PC-3 (cell line): ENCODE measurements around the gene TMEM204. TPM values are rescaled to one million over a fixed set of nuclear protein-coding genes. Genes with fewer than 3 reads are reported as not detected.

Experiments used
- ATAC-seq: fragments of 200-7000 bp; cut with Tn5 transposase; 2 replicates; pipeline ENCODE4 v1.9.1; 2020; ENCODE audit warnings: mild to moderate bottlenecking, moderate library complexity
- BruUV-seq: library from RNA; stranded (reverse); fragments of 400-500 nt; replicated peaks from 2 replicates; lab custom pipeline; 2021; lab: Mats Ljungman, UMichigan
- CTCF ChIA-PET: fragments of 300-600 bp; sonication (Branson Sonifier 250); formaldehyde crosslinking; loops from one replicate; lab custom pipeline; 2022; ENCODE audit warnings: antibody characterized with exemption; lab: Charles Lee
- POLR2A ChIA-PET: fragments of 300-600 bp; sonication (Branson Sonifier 250); formaldehyde crosslinking; loops from one replicate; lab custom pipeline; 2022; ENCODE audit warnings: antibody characterized with exemption; ENCODE audit not compliant: unreplicated experiment; lab: Charles Lee
- DNase-seq: peaks from one replicate; pipeline ENCODE4 v3.0.0-alpha.2; 2015
- H2AFZ ChIP-seq: fragments of 300-600 bp; sonication (generic); 2 replicates; pipeline ENCODE4 v1.6.0; 2016; ENCODE audit warnings: antibody characterized with exemption, low read length
- H3F3A ChIP-seq: fragments of 300-600 bp; sonication (generic); one replicate; pipeline ENCODE4 v1.6.0; 2017; ENCODE audit warnings: antibody characterized with exemption, low read length, control low read depth, mild to moderate bottlenecking; ENCODE audit not compliant: unreplicated experiment
- H3K27ac ChIP-seq: fragments of 300-600 bp; sonication (generic); 2 replicates; pipeline ENCODE4 v1.5.1; 2016; ENCODE audit warnings: mild to moderate bottlenecking, low read length
- H3K27me3 ChIP-seq: fragments of 300-600 bp; sonication (generic); 2 replicates; pipeline ENCODE4 v1.6.1; 2016; ENCODE audit warnings: low read length, mixed read lengths
- H3K36me3 ChIP-seq: fragments of 300-600 bp; sonication (generic); 2 replicates; pipeline ENCODE4 v1.6.1; 2016; ENCODE audit warnings: low read depth, mixed run types, low read length, mixed read lengths
- H3K4me1 ChIP-seq: fragments of 300-600 bp; sonication (generic); 2 replicates; pipeline ENCODE4 v1.5.1; 2016; ENCODE audit warnings: low read length; ENCODE audit not compliant: insufficient read depth
- H3K4me2 ChIP-seq: fragments of 300-600 bp; sonication (generic); 2 replicates; pipeline ENCODE4 v1.6.0; 2016; ENCODE audit warnings: low read length
- H3K4me3 ChIP-seq: fragments of 300-600 bp; sonication (generic); 2 replicates; pipeline ENCODE4 v1.5.1; 2016; ENCODE audit warnings: mild to moderate bottlenecking, low read length, mixed read lengths
- H3K79me2 ChIP-seq: fragments of 300-600 bp; sonication (generic); 2 replicates; pipeline ENCODE4 v1.6.1; 2017; ENCODE audit warnings: low read length, mixed read lengths
- H3K9ac ChIP-seq: fragments of 300-600 bp; sonication (generic); 2 replicates; pipeline ENCODE4 v1.6.0; 2016; ENCODE audit warnings: mild to moderate bottlenecking, low read length
- H3K9me2 ChIP-seq: fragments of 300-600 bp; sonication (generic); replicated peaks from 2 replicates; pipeline ENCODE4 v1.6.1; 2016; ENCODE audit warnings: mixed run types, low read length, mixed read lengths
- H3K9me3 ChIP-seq: fragments of 300-600 bp; sonication (generic); 2 replicates; pipeline ENCODE4 v1.6.1; 2016; ENCODE audit warnings: low read length, mixed read lengths
- H4K20me1 ChIP-seq: fragments of 300-600 bp; sonication (generic); 2 replicates; pipeline ENCODE4 v1.6.1; 2016; ENCODE audit warnings: low read length, mixed read lengths
- EZH2 ChIP-seq: fragments of 300-600 bp; sonication (generic); IDR thresholded peaks from one replicate; pipeline ENCODE4 v1.6.1; 2017; ENCODE audit warnings: antibody characterized with exemption, mild to moderate bottlenecking, low read length; ENCODE audit not compliant: unreplicated experiment
- EZH2phosphoT487 ChIP-seq: fragments of 300-600 bp; sonication (generic); IDR thresholded peaks from 2 replicates; pipeline ENCODE4 v1.6.1; 2018; ENCODE audit warnings: mild to moderate bottlenecking, antibody characterized with exemption, low read length, borderline replicate concordance
- intact Hi-C: fragments of 100-400 bp; cut with micrococcal nuclease; formaldehyde crosslinking; loops from 2 replicates; pipeline ENCODE4 v1.9.0; 2023
- total RNA-seq: library from RNA; depleted of rRNA; stranded (reverse); fragments of >200 nt; gene quantifications from 2 replicates; pipeline ENCODE4 v1.2.3, GENCODE V29; 2014
- TF ChIP-seq, protein P1 (sequence below): fragments of 300-600 bp; sonication (generic); conservative IDR thresholded peaks from 2 replicates; pipeline ENCODE4 v1.5.1; 2017; ENCODE audit warnings: antibody characterized with exemption, low read depth, mild to moderate bottlenecking, low read length

The TMEM204 gene
- total RNA-seq, 1 experiment from 2014 or later, result not detected

GRCh38 chr16:1545044-1546040 is 11.9 kb downstream of the TMEM204 start:
- Histone ChIP-seq H4K20me1 (no peaks in the 10 kb centered on the region), H3K79me2 (no peaks in the 10 kb centered on the region), H3K27ac (no peak overlapping the region), H3K27me3 (no peaks in the 10 kb centered on the region), H3K4me2 (no peak overlapping the region), H3K4me1 (peaks cover 26% of the 10 kb centered on the region), H3K9ac (no peak overlapping the region), H3K36me3 (no peaks in the 10 kb centered on the region), H3K9me2 (no peaks in the 10 kb centered on the region), H3F3A (no peaks in the 10 kb centered on the region), H3K4me3 (no peak overlapping the region), H2AFZ (no peak overlapping the region), H3K9me3 (no peaks in the 10 kb centered on the region)
- ChIA-PET CTCF (no interaction called here), POLR2A (no interaction called here)
- no peak for DNase-seq
- TF ChIP-seq EZH2 (no peak), EZH2phosphoT487 (no peak)
- TF ChIP-seq, protein P1, sequence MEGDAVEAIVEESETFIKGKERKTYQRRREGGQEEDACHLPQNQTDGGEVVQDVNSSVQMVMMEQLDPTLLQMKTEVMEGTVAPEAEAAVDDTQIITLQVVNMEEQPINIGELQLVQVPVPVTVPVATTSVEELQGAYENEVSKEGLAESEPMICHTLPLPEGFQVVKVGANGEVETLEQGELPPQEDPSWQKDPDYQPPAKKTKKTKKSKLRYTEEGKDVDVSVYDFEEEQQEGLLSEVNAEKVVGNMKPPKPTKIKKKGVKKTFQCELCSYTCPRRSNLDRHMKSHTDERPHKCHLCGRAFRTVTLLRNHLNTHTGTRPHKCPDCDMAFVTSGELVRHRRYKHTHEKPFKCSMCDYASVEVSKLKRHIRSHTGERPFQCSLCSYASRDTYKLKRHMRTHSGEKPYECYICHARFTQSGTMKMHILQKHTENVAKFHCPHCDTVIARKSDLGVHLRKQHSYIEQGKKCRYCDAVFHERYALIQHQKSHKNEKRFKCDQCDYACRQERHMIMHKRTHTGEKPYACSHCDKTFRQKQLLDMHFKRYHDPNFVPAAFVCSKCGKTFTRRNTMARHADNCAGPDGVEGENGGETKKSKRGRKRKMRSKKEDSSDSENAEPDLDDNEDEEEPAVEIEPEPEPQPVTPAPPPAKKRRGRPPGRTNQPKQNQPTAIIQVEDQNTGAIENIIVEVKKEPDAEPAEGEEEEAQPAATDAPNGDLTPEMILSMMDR, result no peak
- intact Hi-C loops, result no loop called here
- BruUV-seq, result no TSS peak
- ATAC-seq, result no peak

DNA sequence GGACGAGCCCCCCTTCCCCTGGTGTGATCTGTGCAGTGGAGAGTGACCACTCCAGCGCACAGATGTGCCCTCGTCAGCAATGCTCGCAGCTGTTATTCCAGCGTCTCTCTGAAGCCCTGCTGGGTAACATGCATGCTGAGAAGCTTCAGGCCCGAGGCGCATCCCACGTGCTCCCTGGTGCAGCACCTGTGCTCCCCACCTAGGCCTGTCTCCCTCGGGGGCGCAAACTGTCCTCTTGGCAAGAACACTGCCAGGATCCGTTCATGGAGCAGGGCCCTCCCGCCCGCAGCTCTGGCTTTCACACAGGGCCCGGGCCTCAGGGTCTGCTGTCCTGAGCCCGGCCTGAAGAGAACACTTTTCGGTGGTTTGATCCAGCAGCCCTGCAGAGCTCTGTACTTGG is 13.0 kb downstream of the TMEM204 start:
- ChIA-PET CTCF (no interaction called here), POLR2A (no interaction called here)
- intact Hi-C loops, result no loop called here
- no peaks in the 10 kb centered on the region for H3K9me2 ChIP-seq
- H3K9ac ChIP-seq, result no peak overlapping the region
- TF ChIP-seq EZH2 (no peak), EZH2phosphoT487 (no peak)
- TF ChIP-seq, protein P1, result no peak
- no TSS peak for BruUV-seq
- H3K9me3 ChIP-seq, result no peaks in the 10 kb centered on the region
- H3K36me3 ChIP-seq, result no peaks in the 10 kb centered on the region
- H3K27me3 ChIP-seq, result no peaks in the 10 kb centered on the region
- H4K20me1 ChIP-seq, result no peaks in the 10 kb centered on the region
- no peak overlapping the region for H2AFZ ChIP-seq
- H3K4me3 ChIP-seq, result no peak overlapping the region
- no peaks in the 10 kb centered on the region for H3F3A ChIP-seq
- H3K4me2 ChIP-seq, result no peak overlapping the region
- H3K4me1 ChIP-seq, result peaks cover 26% of the 10 kb centered on the region
- no peak for ATAC-seq
- no peak for DNase-seq
- no peaks in the 10 kb centered on the region for H3K79me2 ChIP-seq
- H3K27ac ChIP-seq, result no peak overlapping the region

DNA sequence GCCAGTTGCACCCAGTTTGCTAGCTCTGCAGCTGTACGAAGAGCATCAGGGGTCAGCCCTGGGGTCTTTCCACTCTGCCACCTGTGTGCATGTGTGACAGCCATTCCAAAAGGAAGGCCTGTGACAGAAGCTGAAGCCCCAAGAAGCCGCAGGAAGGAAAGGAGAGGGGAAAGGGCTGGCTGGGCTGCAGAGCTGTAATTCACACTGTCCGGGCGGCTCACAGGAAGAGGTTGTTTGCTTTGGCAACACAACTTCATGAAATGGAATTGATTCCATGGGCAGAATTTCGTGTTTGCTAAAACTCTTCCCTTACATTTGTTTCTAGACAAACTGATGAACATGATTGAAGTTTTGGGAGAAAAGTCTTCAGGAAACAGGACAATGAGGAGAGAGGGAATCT is 14.8 kb downstream of the TMEM204 start:
- Histone ChIP-seq H3K36me3 (no peaks in the 10 kb centered on the region), H3K79me2 (no peaks in the 10 kb centered on the region), H3K4me2 (peak overlapping the region; percentile 18; the same call in 1 of the 2 replicates), H3K9ac (no peak overlapping the region), H3F3A (no peaks in the 10 kb centered on the region), H3K4me1 (peaks cover 14% of the 10 kb centered on the region), H4K20me1 (no peaks in the 10 kb centered on the region), H3K9me3 (no peaks in the 10 kb centered on the region), H3K9me2 (no peaks in the 10 kb centered on the region), H3K4me3 (no peak overlapping the region), H3K27ac (no peak overlapping the region), H3K27me3 (no peaks in the 10 kb centered on the region), H2AFZ (no peak overlapping the region)
- intact Hi-C loops, result no loop called here
- ChIA-PET CTCF (no interaction called here), POLR2A (no interaction called here)
- BruUV-seq, result no TSS peak
- ATAC-seq (peak; percentile 81), DNase-seq (peak; percentile 6)
- TF ChIP-seq, protein P1, result no peak
- TF ChIP-seq EZH2, result no peak
- no peak for TF ChIP-seq EZH2phosphoT487
